GM19455 (cell line): Measurements from ENCODE around the gene TMTC2.

Experiments
- ATAC-seq: cut with Tn5 transposase; IDR thresholded peaks from one replicate; pipeline ENCODE4 v1.9.1; 2021; ENCODE audit not compliant: unreplicated experiment

The TMTC2 gene

GRCh38 chr12:82873951-82874350 is 187.2 kb downstream of the TMTC2 start:
- ATAC-seq: no peak

- ATAC-seq: no peak
Observed at GRCh38 chr12:82874945-82875344, 188.2 kb downstream of the TMTC2 start.

GRCh38 chr12:82876075-82876474 is 189.4 kb downstream of the TMTC2 start:
- ATAC-seq: no peak

- ATAC-seq: no peak
Observed at GRCh38 chr12:82877963-82878362, 191.3 kb downstream of the TMTC2 start.

GRCh38 chr12:82880442-82880901 is 193.8 kb downstream of the TMTC2 start:
- no peak for ATAC-seq

GRCh38 chr12:82883394-82884355 is 197.0 kb downstream of the TMTC2 start:
- ATAC-seq: no peak

GRCh38 chr12:82886671-82887340 is 200.1 kb downstream of the TMTC2 start:
- ATAC-seq: no peak

GRCh38 chr12:82893896-82894295 is 207.2 kb downstream of the TMTC2 start:
- ATAC-seq: no peak

GRCh38 chr12:82896277-82896676 is 209.6 kb downstream of the TMTC2 start:
- ATAC-seq: no peak

GRCh38 chr12:82896979-82897378 is 210.3 kb downstream of the TMTC2 start:
- no peak for ATAC-seq

- ATAC-seq: no peak
Observed at GRCh38 chr12:82898441-82898840, 211.7 kb downstream of the TMTC2 start.

GRCh38 chr12:82904219-82904790 is 217.6 kb downstream of the TMTC2 start:
- ATAC-seq: no peak

- ATAC-seq: no peak
Observed at GRCh38 chr12:82910246-82910893, 223.7 kb downstream of the TMTC2 start.

GRCh38 chr12:82912406-82912805 is 225.7 kb downstream of the TMTC2 start:
- ATAC-seq: no peak

GRCh38 chr12:82919388-82920054 is 232.8 kb downstream of the TMTC2 start:
- no peak for ATAC-seq

GRCh38 chr12:82923935-82924334 is 237.2 kb downstream of the TMTC2 start:
- ATAC-seq: no peak

- ATAC-seq: no peak
Observed at GRCh38 chr12:82926630-82927029, 239.9 kb downstream of the TMTC2 start.

GRCh38 chr12:82930301-82930700 is 243.6 kb downstream of the TMTC2 start:
- ATAC-seq: no peak

- no peak for ATAC-seq
Observed at GRCh38 chr12:82931349-82932116, 244.8 kb downstream of the TMTC2 start.

- no peak for ATAC-seq
Observed at GRCh38 chr12:82937151-82937550, 250.4 kb downstream of the TMTC2 start.
